BJ (cell line): ENCODE measurements around the gene NCAPH2. TPM values are rescaled to one million over a fixed set of nuclear protein-coding genes. Genes with fewer than 3 reads are reported as not detected.

Experiments
- CTCF ChIA-PET: fragments of 350-600 bp; formaldehyde crosslinking; extraction: SDS; loops from one replicate; lab custom pipeline; 2021; ENCODE audit warnings: antibody characterized with exemption, inconsistent platforms; lab: Yijun Ruan, JAX
- POLR2A ChIA-PET: fragments of 300-600 bp; sonication (Branson Sonifier 250); formaldehyde crosslinking; extraction: SDS; loops from one replicate; lab custom pipeline; 2021; ENCODE audit warnings: antibody characterized with exemption; lab: Charles Lee
- DNase-seq: peaks from one replicate; pipeline ENCODE4 v3.0.0-alpha.2; 2011; ENCODE audit warnings: low read depth
- H3K27me3 ChIP-seq: 2 replicates; pipeline ENCODE4 v1.6.0; 2011; ENCODE audit warnings: low read length; ENCODE audit not compliant: control insufficient read depth, insufficient read depth
- H3K36me3 ChIP-seq: 2 replicates; pipeline ENCODE4 v1.5.1; 2011; ENCODE audit warnings: low read length; ENCODE audit not compliant: control insufficient read depth, insufficient read depth
- H3K4me3 ChIP-seq: 2 replicates; pipeline ENCODE4 v1.5.1; 2011; ENCODE audit warnings: low read depth, mild to moderate bottlenecking, control low read depth, low read length
- CTCF ChIP-seq: IDR thresholded peaks from 2 replicates; pipeline ENCODE4 v1.5.1; 2011; ENCODE audit warnings: low read depth, mild to moderate bottlenecking, control low read depth, inconsistent platforms, low read length, moderate library complexity; ENCODE audit not compliant: insufficient read depth
- polyA plus RNA-seq: library from polyadenylated mRNA; depleted of rRNA; stranded (reverse); fragments of >200 nt; gene quantifications from 2 replicates; pipeline ENCODE4 v1.2.3, GENCODE V29; 2011

The NCAPH2 gene
- polyA plus RNA-seq, 1 experiment = 31.7 TPM

DNA sequence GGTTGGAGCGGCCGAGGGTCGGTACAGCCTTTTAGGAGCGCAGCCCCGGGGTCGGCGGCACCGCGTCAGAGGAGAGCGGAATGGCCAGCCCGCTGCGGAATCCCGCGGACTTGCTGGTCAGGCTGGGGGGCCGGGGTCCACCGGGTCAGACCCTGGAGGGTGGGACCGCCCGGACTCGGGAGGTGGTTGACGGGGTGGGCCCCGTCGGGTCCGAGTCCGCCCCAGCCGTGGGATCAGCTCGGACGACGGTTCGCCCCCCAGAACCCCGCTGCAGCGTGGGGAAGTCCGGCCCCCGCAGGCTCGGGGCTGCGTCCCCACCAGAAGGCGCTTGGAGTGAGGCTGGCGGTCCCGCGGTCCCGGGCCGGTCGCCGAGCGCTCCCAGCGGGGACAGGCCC, 27.0 kb upstream of the NCAPH2 start:
- Histone ChIP-seq H3K4me3 (peak overlapping the region; percentile 77), H3K36me3 (peaks cover 8% of the 10 kb centered on the region; the same call in 1 of the 2 replicates), H3K27me3 (peaks cover 8% of the 10 kb centered on the region; the same call in 1 of the 2 replicates)
- TF ChIP-seq CTCF = no peak
- DNase-seq = no peak
- POLR2A ChIA-PET = interaction anchor here (0.6 kb wide), 1 partner anchor 177 kb away, joined by 3 read pairs; no protein-coding TSS in a partner anchor
- CTCF ChIA-PET = interaction anchor here (1.3 kb wide), 1 partner anchor 16 kb away, joined by 3 read pairs; no protein-coding TSS in a partner anchor

GRCh38 chr22:50481440-50482106, 26.5 kb upstream of the NCAPH2 start, which contains the start of gene ADM2:
ADM2 (plus strand) TSS chr22:50481543; CDS start chr22:50481848, 305 bp downstream.
- ChIA-PET POLR2A (interaction anchor here (0.6 kb wide), 1 partner anchor 78 kb away, joined by 6 read pairs; no protein-coding TSS in a partner anchor), CTCF (interaction anchor here (1.3 kb wide), 1 partner anchor 15 kb away, joined by 3 read pairs; no protein-coding TSS in a partner anchor)
- DNase-seq = no peak
- no peak for TF ChIP-seq CTCF
- peaks cover 8% of the 10 kb centered on the region; the same call in 1 of the 2 replicates for H3K36me3 ChIP-seq
- peaks cover 8% of the 10 kb centered on the region; the same call in 1 of the 2 replicates for H3K27me3 ChIP-seq
- peak within 1 kb of the TSS; percentile 77 for H3K4me3 ChIP-seq

DNA sequence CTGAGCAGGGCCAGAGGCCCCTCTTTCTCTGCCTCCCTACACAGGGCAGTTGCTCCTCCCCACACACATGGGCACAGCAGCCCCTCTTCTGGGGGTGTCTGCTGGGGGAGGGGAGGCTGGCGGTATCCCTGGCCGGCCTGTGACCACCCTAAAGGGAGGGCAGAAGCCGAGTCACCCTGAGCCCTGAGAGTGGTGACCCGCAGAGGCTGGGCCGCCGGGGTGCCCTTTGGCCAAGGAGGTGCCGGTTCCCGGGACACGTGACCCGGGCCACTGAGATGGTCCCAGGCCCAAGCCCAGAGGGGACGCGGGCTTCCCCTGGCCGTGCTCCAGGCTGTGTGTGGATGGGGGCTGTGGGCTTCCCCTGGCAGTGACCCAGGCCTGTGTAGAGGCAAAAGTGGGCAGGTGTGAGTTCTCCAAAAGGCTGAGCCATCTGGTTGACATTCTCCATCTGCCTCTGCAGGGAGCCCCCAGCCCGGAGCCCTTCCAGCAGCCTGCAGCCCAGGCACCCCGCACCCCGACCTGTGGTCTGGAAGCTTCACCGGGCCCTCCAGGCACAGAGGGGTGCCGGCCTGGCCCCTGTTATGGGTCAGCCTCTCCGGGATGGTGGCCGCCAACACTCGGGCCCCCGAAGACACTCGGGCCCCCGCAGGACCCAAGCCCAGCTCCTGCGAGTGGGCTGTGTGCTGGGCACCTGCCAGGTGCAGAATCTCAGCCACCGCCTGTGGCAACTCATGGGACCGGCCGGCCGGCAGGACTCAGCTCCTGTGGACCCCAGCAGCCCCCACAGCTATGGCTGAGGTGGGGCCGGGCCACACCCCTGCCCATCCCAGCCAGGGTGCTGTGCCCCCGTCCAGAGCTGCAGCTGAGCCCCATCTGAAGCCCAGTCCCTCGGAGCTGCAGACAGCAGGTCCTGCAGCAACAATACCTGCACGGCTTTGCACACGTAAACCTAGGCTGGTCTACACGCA, 25.6 kb upstream of the NCAPH2 start:
- peaks cover 8% of the 10 kb centered on the region; the same call in 1 of the 2 replicates for H3K27me3 ChIP-seq
- peaks cover 8% of the 10 kb centered on the region; the same call in 1 of the 2 replicates for H3K36me3 ChIP-seq
- ChIA-PET CTCF (interaction anchor here (1.3 to 2.8 kb wide), 2 partner anchors 15 kb away, joined by 3 to 14 read pairs; no protein-coding TSS in a partner anchor), POLR2A (interaction anchor here (0.6 kb wide), 1 partner anchor 77 kb away, joined by 6 read pairs; no protein-coding TSS in a partner anchor)
- no peak for TF ChIP-seq CTCF
- peak overlapping the region; percentile 77 for H3K4me3 ChIP-seq
- DNase-seq = no peak

- POLR2A ChIA-PET = no interaction called here
- H3K4me3 ChIP-seq = peak overlapping the region; percentile 77; the same call in 1 of the 2 replicates
- H3K36me3 ChIP-seq = peaks cover 8% of the 10 kb centered on the region; the same call in 1 of the 2 replicates
- CTCF ChIA-PET = interaction anchor here (2.8 kb wide), 1 partner anchor 14 kb away, joined by 14 read pairs; no protein-coding TSS in a partner anchor
- no peak for DNase-seq
- peaks cover 8% of the 10 kb centered on the region; the same call in 1 of the 2 replicates for H3K27me3 ChIP-seq
- TF ChIP-seq CTCF = no peak
Measured at GRCh38 chr22:50483106-50483505, 24.9 kb upstream of the NCAPH2 start.
